ENCODE data around the gene GRIP2. TPM values are rescaled to one million over a fixed set of nuclear protein-coding genes. Genes with fewer than 3 reads are reported as not detected.

The GRIP2 gene
- total RNA-seq, 1 experiment from 2014 or later, result 0.43 TPM

- TF ChIP-seq EZH2 (IDR thresholded peaks at IDR 0.05; ENCODE audit: borderline replicate concordance, low read depth, low read length, poor library complexity, severe bottlenecking), result no peak
- TF ChIP-seq CTCF (conservative IDR thresholded peaks at IDR 0.05; ENCODE audit: low read depth, low read length), result no peak
- no peak overlapping the region for H3K4me3 ChIP-seq (ENCODE audit: low read depth, low read length, poor library complexity, severe bottlenecking)
- H3K27me3 ChIP-seq (replicated peaks; ENCODE audit: insufficient read depth, low read depth, low read length, poor library complexity), result no peaks in the 10 kb centered on the region
- no peak for DNase-seq (ENCODE audit: low spot score)
- no peaks in the 10 kb centered on the region for H3K36me3 ChIP-seq (ENCODE audit: insufficient read depth, low read length, poor library complexity, severe bottlenecking)
- intact Hi-C loops (cut with micrococcal nuclease; ENCODE audit: unreplicated experiment), result no loop called here
- peaks cover 59% of the 10 kb centered on the region for H3K4me1 ChIP-seq (ENCODE audit: insufficient read depth, low read length, poor library complexity, severe bottlenecking)
- no TSS peak for BruUV-seq (replicated peaks)
- no peaks in the 10 kb centered on the region for H3K9me3 ChIP-seq (ENCODE audit: low read depth, low read length, poor library complexity, severe bottlenecking)
- CTCF ChIA-PET, result interaction anchor here (0.9 kb wide), 1 partner anchor 332 kb away, joined by 3 read pairs; no protein-coding TSS in a partner anchor
- POLR2A ChIA-PET (ENCODE audit: low non-redundant PET), result no interaction called here
- H3K27ac ChIP-seq (ENCODE audit: low read depth, low read length, poor library complexity, severe bottlenecking), result peak overlapping the region; percentile 50
Measured at GRCh38 chr3:14535616-14536015, 4.5 kb downstream of the GRIP2 start.

- POLR2A ChIA-PET (ENCODE audit: low non-redundant PET), result no interaction called here
- peak; percentile 92 for DNase-seq (ENCODE audit: low spot score)
- intact Hi-C loops (cut with micrococcal nuclease; ENCODE audit: unreplicated experiment), result no loop called here
- no TSS peak for BruUV-seq (replicated peaks)
- no peaks in the 10 kb centered on the region for H3K27me3 ChIP-seq (replicated peaks; ENCODE audit: insufficient read depth, low read depth, low read length, poor library complexity)
- no peaks in the 10 kb centered on the region for H3K9me3 ChIP-seq (ENCODE audit: low read depth, low read length, poor library complexity, severe bottlenecking)
- peak overlapping the region; percentile 2 for H3K4me3 ChIP-seq (ENCODE audit: low read depth, low read length, poor library complexity, severe bottlenecking)
- peaks cover 54% of the 10 kb centered on the region for H3K4me1 ChIP-seq (ENCODE audit: insufficient read depth, low read length, poor library complexity, severe bottlenecking)
- no peak for TF ChIP-seq EZH2 (IDR thresholded peaks at IDR 0.05; ENCODE audit: borderline replicate concordance, low read depth, low read length, poor library complexity, severe bottlenecking)
- TF ChIP-seq CTCF (conservative IDR thresholded peaks at IDR 0.05; ENCODE audit: low read depth, low read length), result no peak
- peak overlapping the region; percentile 50 for H3K27ac ChIP-seq (ENCODE audit: low read depth, low read length, poor library complexity, severe bottlenecking)
- no peaks in the 10 kb centered on the region for H3K36me3 ChIP-seq (ENCODE audit: insufficient read depth, low read length, poor library complexity, severe bottlenecking)
- CTCF ChIA-PET, result interaction anchor here (0.5 to 0.9 kb wide), 2 partner anchors 25 to 331 kb away, joined by 3 to 5 read pairs; no protein-coding TSS in a partner anchor
Measured at GRCh38 chr3:14534516-14535191, 5.5 kb downstream of the GRIP2 start.

GRCh38 chr3:14533457-14533958, 6.6 kb downstream of the GRIP2 start:
- BruUV-seq (replicated peaks), result no TSS peak
- Histone ChIP-seq H3K4me1 (ENCODE audit: insufficient read depth, low read length, poor library complexity, severe bottlenecking) (peaks cover 54% of the 10 kb centered on the region), H3K27me3 (replicated peaks; ENCODE audit: insufficient read depth, low read depth, low read length, poor library complexity) (no peaks in the 10 kb centered on the region), H3K9me3 (ENCODE audit: low read depth, low read length, poor library complexity, severe bottlenecking) (no peaks in the 10 kb centered on the region), H3K4me3 (ENCODE audit: low read depth, low read length, poor library complexity, severe bottlenecking) (no peak overlapping the region), H3K27ac (ENCODE audit: low read depth, low read length, poor library complexity, severe bottlenecking) (peak overlapping the region; percentile 14), H3K36me3 (ENCODE audit: insufficient read depth, low read length, poor library complexity, severe bottlenecking) (no peaks in the 10 kb centered on the region)
- intact Hi-C loops (cut with micrococcal nuclease; ENCODE audit: unreplicated experiment), result no loop called here
- CTCF ChIA-PET, result no interaction called here
- POLR2A ChIA-PET (ENCODE audit: low non-redundant PET), result no interaction called here
- no peak for DNase-seq (ENCODE audit: low spot score)
- TF ChIP-seq CTCF (conservative IDR thresholded peaks at IDR 0.05; ENCODE audit: low read depth, low read length) (no peak), EZH2 (IDR thresholded peaks at IDR 0.05; ENCODE audit: borderline replicate concordance, low read depth, low read length, poor library complexity, severe bottlenecking) (no peak)
